Glomerular endothelial cell (primary cell): Measurements from ENCODE around the gene SYT9. TPM values are rescaled to one million over a fixed set of nuclear protein-coding genes. Genes with fewer than 3 reads are reported as not detected.

Experiments
- DNase-seq: peaks from one replicate; pipeline ENCODE4 v3.0.0-alpha.2; 2011; ENCODE audit warnings: low read depth, low spot score; ENCODE audit errors: extremely low read depth
- total RNA-seq: library from RNA; depleted of rRNA; stranded (reverse); fragments of >200 nt; gene quantifications from 2 replicates; pipeline ENCODE4 v1.2.3, GENCODE V29; 2015

Gene SYT9, protein sequence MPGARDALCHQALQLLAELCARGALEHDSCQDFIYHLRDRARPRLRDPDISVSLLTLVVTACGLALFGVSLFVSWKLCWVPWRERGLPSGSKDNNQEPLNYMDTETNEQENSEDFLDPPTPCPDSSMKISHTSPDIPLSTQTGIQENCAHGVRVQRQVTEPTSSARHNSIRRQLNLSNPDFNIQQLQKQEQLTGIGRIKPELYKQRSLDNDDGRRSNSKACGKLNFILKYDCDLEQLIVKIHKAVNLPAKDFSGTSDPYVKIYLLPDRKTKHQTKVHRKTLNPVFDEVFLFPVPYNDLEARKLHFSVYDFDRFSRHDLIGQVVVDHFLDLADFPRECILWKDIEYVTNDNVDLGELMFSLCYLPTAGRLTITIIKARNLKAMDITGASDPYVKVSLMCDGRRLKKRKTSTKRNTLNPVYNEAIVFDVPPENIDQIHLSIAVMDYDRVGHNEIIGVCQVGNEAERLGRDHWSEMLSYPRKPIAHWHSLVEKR
- 0.10 TPM in 1 of 2 replicates, not detected in the other for total RNA-seq

DNA sequence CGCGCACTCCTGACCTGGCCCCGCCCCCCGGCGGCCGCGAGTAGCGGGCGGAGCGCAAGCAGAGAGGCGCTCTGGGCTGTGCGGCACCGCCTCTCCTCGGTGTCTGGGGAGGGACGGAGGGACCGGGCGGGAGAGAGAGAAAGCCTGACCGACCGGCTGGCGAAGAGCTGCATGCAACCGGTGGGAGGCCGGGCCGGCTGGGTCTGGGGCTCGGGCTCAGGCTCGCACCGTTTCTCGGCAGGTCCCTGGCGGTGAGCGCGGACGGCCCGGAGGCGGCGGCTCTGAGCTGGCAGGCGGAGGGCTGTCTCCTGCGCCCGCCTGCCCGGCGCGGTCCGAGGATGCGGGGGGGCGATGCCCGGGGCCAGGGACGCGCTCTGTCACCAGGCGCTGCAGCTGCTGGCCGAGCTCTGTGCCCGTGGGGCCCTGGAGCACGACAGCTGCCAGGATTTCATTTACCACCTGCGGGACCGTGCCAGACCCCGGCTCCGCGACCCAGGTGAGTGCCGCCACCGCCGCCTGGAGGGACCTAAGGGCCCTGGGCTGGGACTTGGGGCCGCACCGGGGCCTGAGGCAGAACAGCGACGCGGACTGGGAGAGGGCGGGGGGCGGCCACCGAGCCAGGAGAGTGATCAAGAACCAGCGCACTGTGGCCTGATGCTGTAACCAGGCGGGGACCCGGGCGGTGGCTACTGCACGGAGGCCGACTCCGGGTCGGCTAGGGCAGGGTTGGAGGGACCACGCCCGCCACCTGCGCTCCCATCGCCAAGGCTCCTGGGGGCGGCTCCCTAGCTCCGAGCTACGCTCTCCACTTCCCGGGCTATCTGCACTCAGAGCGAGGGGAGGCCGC, at the start of gene SYT9:
TSS of gene SYT9 (plus strand) at position 69 of the 847 bp plus-strand sequence. CDS start at position 352, 283 bp downstream.
- no peak for DNase-seq

DNA sequence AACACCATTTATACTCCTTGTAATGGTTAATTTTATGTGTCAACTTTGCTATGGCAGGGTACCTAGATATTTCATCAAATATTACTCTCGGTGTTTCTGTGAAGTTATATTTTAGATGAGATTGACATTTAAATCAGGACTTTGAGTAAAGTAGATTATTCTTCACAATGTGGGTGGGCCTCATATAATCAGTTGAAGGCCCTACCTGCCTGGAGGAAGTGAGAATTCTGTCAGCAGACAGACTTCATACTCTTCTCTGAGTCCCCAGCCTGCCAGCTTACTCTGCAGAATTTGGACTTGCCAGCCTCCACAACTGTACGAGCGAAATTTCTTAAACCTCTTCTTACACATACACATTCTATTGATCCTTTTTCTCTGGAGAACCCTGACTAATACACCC, 49.3 kb upstream of the SYT9 start:
- DNase-seq = no peak

DNA sequence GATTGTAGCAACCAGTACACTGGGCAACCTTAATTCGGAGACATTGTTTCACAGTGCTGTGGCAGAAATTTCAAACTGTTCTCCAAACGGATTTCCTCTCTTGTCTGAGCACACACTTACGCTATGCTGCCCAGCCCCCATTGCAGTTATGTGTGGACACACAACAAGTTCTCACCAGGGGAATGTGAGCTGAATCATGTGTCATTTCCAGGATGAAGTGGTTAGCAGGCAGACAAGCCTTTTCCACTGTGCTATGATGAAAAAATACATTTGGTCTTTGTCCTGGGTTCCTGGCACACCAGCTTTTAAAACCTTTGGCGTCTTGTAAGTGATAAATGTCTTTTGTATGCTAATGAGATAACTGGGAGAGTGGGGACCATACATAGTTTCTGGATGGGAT, 46.9 kb upstream of the SYT9 start:
- peak; percentile 82 for DNase-seq

DNA sequence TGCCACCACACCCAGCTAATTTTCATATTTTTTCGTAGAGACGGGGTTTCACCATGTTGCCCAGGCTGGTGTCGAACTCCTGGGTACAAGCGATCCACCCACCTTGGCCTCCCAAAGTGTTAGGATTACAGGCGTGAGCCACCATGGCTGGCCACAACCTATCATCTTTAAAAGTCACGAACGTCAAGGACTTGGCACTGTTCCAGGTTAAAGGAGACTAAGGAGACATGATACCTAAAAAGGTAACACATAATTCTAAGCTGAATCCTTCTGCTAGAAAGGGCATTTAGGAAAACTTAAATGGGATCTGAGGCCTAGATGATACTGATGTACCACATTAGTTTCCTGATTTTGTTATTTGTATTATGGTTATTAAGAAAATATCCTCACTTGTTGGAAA, 43.3 kb upstream of the SYT9 start:
- DNase-seq = no peak

DNA sequence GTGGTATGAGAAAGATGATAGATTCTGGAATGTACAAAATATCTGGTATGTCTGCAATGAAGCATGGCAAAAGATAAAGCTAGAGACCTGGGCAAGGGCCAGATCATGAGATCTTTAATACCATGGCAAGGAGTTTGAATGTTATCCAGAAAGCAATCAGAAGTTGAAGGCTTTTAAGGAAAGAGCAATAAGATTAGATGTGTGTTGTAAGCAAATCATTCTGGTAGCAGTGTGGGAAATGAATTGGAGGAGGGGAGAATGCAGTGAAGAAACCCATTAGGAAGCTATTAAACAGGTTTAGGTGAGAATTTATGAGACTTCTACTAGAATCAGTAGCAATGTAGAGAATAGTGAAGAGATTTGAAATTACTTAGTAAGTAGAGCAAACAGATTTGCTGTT, 32.2 kb upstream of the SYT9 start:
- DNase-seq = no peak

DNA sequence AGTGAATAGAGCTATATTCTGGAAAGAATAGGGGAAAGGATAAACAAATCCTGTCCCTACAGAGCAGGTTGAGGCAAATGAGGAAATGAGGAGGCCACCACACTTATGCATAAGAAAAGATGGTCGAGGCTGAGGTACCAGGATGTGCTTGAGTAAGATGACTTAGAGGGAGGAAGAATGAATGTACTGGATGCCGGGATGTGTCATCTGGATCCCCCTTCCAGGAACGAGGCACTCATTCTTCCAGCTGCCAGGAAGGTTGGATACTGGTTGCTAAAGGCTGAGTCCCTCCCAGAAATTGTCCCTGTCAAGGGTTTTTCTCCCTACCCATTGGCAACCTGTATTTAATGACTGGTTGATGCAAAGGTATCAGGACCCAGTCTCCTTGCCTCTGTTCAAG, 31.1 kb upstream of the SYT9 start:
- DNase-seq = no peak

DNA sequence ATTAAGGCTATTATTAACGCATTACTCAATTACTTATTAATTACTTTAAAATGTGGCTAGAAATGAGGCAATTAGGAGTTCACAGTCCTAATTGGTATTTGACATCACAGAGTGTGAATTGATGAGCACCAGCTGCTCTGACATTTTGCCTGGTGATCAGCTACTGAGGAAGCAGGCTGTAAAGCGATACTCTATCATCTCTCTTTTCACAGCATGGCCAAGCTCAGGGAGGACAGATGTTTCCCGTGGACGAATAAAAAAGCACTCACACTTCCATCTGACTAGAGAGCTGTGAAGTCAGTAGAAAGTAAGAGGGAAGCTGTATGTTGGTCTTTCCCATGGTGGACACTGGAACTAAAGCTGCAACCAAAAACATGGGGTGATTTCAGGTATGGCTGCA, 29.1 kb upstream of the SYT9 start:
- DNase-seq = no peak

DNA sequence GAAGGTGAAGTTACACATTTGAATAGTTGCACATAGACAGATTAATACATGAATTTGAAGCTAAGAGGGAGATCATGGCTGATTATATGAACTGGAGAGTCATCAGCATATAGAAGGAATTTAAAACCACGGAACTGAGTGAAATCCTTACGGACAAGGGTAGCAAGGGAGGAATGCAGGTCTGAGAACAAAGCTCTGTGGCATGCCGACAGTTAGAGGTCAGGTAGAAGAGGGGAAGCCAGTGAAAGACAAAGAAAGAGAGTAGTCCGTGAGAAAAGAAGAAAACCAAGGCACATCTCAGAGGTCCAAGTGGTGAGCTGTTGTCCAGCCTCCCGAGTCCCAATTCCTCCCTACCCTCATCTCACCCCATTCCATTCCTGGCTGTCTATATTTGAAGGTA, 11.8 kb upstream of the SYT9 start:
- DNase-seq = no peak

DNA sequence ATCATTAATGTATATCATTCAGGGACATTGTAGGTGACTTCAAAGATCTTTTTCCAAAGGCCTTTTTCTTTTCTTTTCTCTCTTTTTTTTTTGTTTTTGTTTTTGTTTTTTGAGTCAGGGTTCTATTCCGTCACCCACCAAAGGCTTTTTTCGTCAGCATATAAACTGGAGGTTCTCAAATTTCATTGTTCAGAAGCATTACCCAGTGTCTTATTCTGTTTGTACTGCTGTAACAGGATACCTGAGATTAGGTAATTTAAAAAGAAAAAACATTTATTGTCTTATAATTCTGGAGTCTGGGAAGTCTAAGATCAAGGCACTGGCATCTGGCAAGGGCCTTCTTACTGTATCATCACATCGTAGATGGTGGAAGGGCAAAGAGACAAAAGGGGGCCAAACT, 6.4 kb upstream of the SYT9 start:
- DNase-seq = no peak

DNA sequence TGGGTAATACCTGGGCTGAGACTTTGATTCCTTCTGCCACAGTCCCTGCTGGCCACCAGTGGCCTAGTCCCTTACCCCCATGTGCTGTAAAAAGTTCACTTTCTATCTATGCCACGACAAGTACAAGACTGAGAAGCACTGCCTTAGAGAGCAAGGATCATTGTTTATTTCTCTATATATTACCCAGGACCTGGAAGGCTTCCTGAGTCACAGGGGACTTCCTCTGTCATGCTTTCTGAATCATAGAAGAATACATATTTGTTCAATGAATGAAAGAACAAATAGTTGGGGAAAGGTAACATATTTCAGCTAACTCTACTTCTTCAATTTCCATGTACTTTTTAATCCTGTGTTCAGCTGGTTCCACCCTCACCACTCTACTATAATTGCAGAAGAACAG, 5.5 kb upstream of the SYT9 start:
- DNase-seq = no peak

DNA sequence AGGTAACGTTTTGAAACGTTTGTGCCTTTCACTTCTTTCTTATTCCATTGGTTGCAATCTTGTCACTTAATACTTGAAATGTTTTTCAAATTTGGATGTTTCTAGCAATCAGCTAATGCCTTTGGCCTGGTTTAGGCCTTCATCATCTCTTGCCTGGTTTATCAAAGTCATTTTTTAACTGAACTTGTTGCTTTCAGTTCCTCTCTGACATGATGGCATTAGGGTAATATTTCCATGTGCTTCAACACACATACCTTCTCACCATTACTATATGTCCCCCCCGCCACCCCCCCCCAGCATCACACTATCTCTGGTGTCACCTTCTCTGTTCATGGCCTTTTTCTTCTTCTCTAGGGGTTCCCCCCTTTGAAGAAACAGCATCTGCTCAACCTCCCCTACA, 1.5 kb upstream of the SYT9 start:
- no peak for DNase-seq

DNA sequence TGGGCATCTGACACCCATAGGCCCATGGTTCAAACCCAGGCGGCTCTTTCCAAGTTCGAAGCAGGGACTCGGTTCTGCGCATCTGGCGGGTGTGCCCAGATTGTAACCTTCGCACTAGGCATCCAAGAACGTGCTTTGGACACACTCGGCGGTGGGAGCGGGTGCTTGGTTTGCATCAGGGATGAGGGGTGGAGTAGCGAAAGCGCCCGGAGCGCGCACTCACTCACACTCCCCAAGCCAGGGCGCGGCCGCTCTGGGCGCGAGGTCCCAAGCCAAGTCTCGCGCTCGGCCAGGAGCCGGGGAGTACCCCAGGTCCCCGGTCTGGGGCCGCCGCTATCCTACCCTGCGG, 243 bp upstream of the SYT9 start:
- no peak for DNase-seq

DNA sequence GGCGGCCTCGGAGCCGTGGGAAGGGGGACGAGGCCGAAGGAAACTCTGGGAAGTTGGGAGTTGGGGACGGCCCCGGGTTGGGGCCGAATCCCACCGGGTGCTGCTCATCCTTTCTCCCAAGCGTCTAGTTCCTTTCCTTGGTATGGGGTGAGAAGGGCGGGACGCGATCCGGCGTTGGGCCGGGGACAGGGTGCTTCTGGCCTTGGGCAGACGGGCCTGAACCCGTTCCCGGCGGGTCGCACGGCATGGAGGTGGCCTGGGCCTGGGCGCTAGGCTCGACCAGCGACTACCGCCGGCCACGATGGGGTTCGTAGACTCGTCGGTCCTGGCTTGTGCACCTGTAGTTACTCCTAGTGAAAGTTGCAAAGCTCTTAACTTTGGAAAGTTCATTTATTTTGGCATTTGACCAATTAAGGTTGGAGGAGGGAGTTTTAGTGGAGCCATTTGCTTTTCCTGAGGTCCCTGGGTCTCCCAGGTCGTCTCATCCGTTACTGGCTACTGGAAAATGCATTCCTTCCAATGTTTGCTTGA, 1.0 kb downstream of the SYT9 start:
- DNase-seq = no peak

DNA sequence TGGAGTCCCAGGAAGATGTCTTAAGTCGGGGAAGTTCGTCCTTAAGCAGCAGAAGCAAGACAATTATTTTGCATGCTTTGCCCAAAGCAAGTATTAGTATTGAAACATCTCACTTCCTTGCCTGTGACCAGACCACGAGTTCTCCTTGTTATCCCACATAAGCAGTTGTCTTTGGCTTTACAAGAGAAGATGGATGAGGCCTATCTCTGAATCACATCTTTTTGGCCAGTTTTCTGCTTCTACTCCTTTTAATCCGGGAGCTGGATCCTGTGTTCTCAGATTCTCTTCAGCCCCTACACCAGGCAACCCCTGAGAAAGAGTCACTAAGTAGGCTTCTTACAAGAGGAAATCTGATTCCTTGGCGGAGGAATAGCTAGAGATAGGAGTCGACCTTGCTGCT, 2.1 kb downstream of the SYT9 start:
- DNase-seq = no peak

DNA sequence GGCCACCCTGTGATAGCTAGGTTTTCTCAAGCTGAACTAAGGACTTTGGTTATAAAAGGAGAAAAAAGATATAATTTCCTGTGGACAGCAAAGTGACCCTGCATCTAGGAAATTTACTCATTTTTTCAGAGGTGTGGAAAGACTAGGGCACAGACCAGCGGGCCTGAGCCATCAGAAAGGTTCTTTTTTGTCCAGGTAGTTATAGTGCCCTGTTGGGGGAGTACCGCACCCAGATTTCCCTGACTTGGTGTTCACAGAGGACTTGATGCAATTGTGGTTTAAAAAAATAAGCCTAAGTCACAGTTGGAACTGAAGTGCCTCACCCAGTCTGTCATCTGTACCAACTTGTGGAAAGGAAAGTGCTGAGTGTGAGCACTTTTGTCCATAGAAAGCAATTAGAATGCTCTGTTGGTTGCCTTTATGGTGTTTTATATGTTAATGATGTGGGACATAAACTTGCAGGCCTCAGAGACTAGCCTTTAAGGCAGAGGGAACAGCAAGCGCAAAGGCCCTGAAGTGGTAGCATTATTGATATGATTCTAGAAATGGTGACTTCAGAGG, 3.1 kb downstream of the SYT9 start:
- no peak for DNase-seq

DNA sequence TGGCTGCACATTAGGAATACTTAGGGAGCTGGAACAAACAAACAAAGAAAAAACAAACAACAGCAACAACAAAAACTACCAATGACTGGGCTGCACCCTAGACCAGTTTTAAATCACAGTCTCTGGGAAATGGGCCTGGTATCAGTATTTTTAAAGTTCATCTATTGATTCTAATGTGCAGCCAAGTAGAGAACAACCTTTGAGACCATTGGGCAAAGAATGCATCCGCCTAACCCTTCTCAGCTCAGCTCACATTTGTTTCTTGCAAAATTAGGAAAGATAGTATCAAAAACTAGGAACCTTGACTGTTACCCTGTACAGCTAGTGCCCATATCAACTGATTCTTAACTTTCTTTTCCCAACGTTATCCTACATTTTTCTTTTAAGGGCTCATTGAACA, 5.2 kb downstream of the SYT9 start:
- DNase-seq = no peak

DNA sequence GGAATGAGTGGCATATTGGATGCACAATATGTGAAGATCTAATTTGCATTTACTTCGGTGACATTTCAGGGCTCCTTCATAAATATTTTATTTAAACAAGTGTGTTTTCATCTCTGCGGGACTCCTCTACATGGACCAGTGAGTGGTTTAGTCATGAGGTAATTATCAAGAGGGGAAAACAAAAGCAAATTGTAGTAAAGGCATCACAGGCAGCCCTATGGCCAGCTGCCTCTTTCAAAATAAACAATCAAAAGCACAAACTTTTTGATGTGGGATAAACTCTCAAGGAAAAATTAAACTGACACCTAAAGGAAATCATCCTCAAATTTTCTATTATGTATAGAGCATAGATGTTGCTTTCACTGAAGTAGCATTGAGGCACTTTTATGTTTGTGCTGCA, 6.0 kb downstream of the SYT9 start:
- no peak for DNase-seq

DNA sequence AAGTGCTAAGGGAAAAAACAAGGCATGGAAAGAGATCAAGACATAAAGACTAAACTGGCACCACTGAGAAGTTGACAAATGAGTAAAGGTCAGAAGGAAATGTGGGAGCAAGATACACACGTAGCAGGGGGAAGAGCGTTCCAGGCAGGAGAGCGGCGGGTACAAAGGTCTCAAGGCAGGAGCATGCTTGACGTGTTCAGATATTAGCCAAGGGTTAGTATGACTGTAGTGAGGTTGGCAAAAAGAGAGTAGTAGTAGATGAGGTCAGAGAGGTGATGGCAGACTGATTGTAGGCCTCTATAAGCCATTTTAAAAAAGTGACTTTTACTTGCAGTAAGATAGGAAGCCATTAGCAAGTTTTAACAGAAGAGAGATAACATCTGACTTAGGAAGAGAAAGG, 9.9 kb downstream of the SYT9 start:
- DNase-seq = no peak

DNA sequence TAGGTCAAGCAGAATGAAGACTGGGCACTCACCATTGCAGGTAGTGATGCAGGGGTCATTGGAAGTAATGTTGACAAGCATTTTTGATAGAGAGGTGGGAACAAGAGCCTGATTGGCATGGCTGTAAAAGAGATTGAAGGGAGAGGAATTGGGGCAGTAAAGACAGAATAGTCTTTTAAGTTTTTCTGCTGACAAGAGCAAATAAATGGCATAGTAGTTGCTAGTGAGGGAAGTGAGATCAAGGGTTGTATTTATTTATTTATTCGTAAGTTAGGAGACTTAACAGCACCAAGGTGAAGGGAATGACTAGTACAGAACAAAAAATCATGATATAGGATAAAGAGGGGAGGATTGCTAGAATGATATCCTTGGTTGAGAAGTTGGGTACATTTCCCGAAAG, 11.0 kb downstream of the SYT9 start:
- DNase-seq = no peak

DNA sequence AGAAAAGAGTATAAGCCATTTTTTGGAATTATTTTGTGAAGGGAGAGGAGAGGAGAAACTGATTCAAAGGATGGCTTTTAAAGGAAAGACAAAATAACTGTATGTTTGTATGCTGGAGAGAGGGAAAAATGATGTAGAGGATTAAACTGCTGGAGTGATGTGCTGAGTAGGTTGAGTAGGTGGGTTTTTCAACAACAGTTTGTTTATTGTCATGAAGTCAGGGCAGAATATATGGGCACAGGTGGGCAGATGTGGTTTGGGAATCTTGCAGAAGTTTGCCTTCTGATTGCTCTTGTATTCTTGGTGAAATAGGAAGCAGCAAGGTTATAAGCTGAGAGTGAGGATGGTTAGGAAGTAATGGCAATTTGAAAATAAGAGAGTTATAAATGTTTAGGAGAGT, 12.1 kb downstream of the SYT9 start:
- no peak for DNase-seq

DNA sequence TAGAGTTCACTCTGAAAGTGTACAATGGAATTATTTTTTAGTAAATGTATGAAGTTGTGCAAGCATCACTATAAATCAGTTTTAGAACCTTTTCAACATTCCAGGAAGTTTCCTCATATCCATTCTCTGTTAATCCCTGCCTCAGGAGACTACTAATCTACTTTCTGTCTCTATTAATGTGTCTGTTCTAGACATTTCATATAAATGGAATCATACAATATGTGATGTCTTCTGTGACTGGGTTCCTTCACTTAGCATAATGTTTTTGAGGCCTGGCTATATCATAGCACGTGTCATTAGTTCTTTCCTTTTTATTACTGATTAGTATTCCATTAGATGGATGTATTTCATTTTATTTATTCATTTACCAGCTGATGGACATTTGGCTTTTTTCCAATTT, 17.1 kb downstream of the SYT9 start:
- DNase-seq = no peak
